HG03432 (cell line): ENCODE results near the gene ADCY7.

Experiments
- ATAC-seq: cut with Tn5 transposase; IDR thresholded peaks from one replicate; pipeline ENCODE4 v1.9.1; 2021; ENCODE audit warnings: mild to moderate bottlenecking, moderate library complexity; ENCODE audit not compliant: unreplicated experiment

ADCY7 gene

DNA sequence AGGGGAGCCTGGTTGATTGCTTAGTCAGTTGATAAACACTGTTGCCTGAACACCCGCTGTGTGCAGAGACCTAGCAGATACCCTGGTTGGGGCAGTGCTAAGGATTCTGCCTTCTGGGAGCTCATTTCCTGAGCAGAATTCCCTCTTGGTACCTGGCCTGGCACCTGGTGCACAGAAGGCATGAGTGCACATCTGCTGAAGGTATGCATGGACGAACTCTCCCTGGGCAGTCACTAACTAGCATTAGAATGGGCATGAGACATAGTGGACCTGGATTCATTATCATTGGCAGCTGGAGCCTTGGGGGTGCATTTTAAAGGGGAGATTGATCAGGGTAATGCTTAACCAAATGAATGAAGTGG lies 13.1 kb downstream of the ADCY7 start:
- no peak for ATAC-seq

DNA sequence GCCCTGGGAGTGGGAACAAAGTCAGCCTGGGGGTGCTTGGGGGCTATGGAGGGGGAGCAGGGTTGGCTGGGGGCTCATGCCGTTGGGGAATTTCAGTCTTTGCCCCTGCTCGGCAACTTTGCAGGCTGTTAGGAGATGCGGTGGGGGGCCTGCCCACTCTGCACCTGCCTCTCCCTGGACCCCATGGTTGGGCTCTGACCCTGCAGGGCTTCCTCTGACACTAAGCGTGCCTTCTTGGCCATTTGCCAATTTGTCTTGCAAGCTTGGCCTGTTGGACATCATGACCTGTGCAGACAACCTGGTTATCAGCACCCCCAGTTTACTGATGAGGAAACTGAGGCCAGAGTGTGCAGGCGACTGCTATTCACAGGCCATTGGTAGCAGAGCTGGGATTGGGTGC lies 14.6 kb downstream of the ADCY7 start:
- no peak for ATAC-seq

DNA sequence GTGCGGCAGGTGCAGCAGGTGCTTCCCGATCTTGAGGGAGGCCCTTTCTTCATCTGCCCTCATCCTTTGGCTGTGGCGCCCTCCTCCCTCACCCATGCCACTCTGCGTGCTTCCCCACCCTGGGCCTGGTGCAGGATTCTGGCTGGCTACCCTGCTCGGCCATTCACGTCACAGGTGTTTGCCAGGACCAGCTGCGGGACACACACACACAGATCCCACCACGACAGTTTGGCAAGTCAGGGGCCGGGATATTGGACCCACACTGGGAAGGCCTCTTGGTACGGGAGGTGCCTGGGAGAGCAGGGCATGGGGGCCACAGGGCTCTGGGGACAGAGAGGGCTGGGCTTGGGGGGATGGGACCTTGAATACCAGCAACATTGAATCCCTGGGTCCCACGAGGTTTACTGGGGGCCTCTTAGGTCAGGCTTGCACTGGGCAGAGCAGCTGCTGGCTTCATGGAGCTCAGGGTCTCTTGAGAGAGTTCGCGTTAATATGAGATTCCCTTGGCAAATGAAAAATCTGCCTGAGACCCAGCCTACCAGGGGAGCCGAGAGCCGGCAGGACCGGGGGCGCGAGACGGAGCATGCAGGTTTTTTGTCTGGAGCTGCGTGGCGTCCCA lies 15.1 kb downstream of the ADCY7 start:
- peak; percentile 26 for ATAC-seq

DNA sequence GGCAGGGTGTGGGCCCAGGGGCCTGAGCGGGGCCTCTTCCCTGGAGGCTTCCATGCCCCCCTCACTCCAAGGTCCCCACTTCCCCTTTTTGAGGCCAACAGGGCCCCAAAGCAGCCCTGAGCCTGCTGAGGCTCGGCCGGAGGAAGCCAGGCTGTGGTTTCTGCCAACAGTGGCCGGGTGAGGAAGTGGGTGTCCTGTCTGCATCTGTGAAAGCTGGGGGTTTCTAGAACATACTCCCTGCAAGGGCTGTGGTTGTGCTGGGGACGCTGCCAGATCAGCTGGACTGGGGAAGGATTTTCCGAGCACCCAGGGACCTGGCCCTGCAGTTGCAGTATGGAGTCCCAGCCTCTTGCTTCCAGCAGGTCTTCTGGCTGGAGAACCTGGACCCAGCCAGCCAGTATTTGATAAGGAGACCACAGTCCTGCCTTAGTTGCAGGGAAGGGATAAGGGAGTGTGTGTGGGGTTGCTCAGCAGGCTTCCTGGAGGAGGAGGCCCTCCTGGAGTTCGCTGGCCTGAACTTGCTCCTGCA lies 15.7 kb downstream of the ADCY7 start:
- peak; percentile 94 for ATAC-seq

DNA sequence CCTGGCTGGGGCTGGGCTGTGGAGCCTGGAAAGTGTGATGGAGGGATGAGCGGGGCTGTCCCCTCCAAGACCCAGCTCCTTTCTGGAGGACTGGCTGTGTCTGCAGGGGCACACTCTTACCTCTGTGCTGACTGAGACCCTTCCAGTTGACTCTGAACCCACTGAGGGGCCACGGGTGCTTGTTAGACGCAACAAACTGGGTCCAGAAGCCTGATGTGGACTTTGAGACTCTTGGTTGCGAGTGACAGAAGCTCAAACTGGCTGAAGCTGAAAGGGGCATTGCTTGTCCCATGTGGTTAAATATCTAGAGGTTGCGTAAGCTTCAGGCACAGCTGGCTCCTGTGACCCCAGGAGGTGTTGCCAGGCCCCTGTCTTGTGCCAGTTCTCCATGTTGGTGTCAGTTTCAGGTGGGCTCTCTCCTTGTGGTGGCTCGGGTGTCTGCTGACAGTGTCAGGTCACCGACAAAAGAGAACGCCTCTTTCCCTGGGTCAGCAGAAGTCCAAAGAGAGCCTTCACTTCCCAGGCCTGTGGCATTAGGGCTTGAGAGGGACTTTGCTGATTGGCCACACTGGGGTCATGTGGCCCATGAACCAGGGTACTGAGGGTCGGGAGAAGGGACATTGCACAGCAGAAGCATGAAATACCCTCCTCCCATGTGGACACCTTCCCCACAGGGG lies 16.7 kb downstream of the ADCY7 start:
- ATAC-seq: no peak

DNA sequence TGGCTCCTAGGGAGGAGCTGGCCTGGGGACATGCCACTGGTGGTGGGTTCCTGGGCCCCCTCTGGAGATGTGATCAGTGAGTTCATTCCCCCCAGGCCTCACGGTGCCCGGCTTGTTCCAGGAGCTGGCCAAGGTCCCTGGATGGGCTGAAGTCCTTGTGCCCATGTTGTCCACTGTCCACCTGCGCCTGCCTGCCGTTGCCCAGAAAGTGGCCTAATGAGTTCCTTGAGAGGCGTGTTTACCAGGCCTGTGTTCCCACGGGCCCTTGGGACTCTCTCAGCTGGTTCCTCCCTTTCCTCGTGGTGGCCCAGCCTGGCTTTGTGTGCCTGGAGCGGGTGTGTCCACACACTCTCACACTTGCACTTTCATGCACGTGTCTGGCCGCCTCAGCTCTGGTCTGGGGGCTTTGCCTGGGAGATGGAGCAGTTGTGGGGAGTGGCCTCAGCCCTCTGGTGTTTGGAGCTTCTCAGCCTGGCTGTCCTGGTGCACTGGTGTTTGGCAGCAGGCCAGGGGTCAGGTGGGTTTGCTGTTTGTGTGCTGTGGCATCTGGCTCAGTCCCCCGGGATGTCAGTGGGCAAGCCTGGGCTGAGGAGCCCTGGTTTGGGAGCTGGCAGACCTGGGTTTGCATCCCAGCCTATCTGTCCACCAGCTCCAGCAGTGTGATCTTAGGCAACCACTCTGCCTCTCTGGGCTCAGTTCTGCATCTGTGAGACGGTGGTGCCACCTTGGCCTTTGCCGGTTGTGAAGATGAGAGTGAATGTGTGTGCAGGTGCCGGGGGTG lies 18.0 kb downstream of the ADCY7 start:
- ATAC-seq: no peak

DNA sequence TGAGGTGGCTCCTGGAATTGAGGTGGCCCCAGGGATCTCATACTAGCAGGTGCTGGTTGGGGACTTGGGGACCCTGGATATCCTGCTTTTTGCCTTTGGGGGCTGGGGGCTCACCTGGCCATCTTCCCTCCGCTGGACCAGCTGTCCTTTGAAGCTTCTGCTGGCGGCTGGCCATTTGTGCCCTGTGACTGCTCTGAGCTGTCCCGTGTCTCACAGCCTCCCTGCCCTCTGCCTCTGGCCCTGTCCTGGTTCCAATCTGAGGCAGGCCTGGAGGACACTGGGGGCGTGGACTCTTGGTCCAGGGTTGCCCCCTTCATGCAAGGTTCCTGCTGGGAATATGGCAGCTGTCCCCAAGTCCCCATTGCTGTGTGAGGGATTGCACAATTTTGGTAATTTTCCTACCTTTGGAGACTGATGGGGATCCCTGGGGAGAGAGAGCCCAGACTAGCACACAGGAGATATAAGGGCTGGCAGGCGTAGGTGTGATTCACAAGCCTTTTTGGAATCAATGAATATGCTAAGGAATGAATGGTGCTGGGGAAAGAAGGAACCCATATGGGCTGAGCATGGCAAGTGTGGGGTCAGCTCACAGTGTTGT lies 19.2 kb downstream of the ADCY7 start:
- no peak for ATAC-seq

DNA sequence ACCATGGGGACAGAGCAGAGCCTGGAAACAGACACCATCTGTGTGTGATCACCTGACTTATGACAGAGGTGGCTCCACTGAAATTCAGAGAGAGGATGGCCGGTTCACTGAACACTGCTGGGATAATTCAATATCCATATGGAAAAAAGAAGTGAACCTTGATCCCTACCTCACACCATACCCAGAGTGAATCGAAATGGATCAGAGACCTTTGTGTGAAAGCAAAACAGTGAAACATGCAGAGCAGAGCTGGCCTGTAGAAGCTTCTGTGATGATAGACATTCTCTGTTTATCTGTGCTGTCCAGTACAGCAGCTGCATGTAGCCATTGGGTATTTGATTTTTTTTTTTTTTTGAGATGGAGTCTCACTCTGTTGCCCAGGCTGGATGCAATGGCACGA lies 20.3 kb downstream of the ADCY7 start:
- ATAC-seq: no peak

DNA sequence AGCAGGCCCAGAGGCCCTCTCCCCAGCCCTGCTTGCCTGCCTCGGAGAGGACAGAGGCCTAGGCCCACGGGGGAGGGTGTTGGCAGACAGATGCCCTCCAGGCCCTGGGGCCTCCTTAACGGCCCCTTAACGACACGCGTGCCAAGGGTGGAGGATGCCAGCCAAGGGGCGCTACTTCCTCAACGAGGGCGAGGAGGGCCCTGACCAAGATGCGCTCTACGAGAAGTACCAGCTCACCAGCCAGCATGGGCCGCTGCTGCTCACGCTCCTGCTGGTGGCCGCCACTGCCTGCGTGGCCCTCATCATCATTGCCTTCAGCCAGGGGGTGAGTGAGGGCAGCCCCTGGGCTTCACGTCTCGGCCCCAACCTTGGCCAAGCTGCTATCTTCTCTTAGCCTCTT lies 21.7 kb downstream of the ADCY7 start:
- no peak for ATAC-seq

DNA sequence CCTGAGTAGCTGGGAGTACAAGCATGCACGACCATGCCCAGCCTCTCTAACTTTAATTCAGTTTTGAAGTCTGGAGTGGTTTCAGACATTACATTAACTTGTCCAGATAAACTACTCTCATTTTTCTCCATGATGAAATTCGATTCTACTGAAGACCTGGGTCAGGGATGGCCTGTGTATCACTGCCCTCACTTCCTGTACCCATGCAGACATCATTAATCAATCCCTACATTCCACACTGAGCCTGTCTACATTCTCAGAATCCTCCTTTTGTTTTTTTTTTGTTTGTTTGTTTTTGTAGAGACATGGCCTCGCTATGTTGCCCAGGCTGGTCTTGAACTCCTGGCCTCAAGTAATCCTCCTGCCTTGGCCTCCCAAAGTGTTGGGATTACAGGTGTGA lies 22.6 kb downstream of the ADCY7 start:
- no peak for ATAC-seq

DNA sequence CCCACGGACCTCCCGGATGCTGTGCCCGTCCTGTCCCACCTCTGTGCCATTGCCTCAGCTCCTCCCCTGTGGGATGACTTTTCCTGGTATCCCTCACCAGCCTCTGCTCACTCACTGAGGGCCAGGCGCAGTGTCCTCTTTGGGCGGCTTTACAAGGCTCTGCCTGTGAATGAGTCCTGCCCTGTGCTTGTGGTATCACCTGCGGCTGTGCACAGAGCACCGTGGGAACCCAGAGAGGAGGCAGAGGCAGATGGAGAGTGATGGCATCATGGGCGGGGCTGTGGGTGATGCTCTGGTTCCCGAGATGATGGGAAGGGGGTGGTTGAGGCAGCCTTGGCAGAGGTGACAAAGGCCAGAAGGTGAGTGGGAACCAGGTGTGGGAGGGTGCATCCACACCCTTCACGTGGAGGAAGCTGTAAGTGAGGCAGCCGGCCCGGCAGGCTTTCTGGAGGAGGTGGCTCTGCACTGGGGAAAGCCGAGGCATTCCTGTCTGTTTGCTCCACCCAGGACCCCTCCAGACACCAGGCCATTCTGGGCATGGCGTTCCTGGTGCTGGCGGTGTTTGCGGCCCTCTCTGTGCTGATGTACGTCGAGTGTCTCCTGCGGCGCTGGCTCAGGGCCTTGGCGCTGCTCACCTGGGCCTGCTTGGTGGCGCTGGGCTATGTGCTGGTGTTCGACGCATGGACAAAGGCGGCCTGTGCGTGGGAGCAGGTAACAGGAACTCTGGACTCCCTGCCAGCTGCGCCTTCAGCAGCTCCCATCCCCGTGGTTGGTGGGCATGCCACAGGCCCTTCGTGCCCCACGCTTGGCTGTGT lies 23.8 kb downstream of the ADCY7 start:
- ATAC-seq: no peak

DNA sequence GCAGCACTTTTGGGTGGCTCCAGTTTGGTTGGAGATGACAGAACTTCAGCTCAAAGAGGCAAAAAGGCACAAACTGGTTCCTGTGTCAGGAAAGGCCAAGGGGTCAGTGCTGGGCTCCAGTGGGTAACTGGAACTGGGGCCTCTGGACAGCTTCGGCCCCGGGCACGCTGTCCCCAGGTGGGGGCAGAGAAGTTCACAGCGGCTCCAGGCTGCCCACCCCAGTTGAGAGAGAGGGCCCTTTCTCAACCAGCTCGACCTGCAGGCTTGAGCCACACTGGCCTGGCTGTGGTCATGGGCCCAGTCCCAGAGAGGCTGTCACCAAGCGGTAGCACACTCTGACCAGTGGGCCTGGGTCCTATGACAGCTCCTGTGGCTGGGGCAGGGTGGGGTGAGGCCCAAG lies 24.5 kb downstream of the ADCY7 start:
- ATAC-seq: no peak

DNA sequence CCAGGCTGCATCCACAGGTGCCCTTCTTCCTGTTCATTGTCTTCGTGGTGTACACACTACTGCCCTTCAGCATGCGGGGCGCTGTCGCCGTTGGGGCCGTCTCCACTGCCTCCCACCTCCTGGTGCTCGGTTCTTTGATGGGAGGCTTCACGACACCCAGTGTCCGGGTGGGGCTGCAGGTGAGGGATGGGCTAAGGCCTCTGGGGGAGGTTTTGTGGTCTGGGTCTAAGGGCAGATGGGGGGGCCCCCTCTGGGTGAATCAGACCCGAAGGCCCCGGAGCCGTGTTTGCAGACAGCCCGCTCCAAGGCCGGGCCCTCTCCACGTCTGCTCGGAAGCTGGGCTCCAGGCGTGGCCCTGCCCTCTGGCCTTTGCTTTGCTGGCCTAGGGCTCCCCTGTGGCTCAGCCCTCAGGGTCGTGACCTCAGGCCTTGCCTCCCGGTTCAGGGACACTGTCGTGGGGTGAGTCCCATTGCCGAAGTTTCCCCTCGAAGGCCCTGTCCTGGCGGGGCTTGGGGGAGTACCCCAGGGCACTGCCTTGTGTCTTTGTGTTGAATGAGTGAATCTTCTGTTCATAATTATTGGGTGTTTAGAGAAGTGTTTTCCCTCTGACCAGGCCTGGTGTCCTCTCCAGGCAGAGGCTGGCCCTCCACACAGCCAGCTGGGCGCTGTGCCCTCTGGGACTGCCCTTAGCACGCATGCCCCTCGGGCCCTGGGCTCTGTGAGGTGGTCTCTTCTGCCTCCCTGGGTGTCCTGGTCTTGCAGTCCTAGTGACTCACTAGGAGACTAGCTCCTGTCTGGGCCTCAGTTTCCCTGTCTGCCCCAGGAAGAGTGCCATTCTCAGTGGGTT lies 25.6 kb downstream of the ADCY7 start:
- ATAC-seq: no peak

DNA sequence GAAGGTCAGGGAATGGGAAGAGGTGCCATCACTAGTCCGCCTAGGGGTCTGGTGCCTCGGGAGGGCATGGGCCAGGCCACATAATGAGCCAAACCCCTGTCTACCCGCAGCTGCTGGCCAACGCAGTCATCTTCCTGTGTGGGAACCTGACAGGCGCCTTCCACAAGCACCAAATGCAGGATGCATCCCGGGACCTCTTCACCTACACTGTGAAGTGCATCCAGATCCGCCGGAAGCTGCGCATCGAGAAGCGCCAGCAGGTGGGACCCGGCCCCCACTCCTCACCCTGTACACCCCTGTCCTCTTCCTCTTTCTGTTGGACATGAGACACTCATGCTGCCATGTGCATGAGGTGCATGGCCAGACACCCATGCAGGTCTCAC lies 26.2 kb downstream of the ADCY7 start:
- no peak for ATAC-seq

DNA sequence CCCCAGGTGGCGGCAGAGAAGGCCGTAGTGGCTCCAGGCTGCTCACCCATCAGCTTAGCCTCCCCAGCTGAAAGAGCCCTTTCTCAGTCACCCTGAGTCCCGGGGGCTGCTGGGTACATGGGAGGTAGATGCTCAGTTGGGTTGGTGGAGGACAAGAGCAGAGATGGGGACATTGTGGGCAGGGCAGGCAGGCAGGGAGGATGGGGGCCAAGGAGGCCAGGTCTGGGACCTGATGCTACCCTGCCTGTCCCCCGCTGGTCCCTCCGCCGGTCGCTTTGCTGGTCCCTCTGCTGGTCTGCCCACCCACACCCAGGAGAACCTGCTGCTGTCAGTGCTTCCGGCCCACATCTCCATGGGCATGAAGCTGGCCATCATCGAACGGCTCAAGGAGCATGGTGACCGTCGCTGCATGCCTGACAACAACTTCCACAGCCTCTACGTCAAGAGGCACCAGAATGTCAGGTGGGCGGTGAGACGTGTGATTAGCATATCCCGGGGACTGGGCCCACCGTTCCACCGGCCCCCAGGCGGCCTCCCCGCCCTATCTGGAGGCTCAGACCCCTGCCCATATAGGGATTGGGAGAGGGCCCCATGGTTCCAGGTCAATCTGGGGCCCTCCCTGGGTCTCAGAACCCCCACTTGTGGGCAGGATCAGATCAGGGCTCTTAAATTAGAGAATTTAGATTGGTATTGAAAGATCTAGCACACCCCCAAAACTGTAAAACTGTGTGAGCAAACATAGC lies 26.9 kb downstream of the ADCY7 start:
- no peak for ATAC-seq

DNA sequence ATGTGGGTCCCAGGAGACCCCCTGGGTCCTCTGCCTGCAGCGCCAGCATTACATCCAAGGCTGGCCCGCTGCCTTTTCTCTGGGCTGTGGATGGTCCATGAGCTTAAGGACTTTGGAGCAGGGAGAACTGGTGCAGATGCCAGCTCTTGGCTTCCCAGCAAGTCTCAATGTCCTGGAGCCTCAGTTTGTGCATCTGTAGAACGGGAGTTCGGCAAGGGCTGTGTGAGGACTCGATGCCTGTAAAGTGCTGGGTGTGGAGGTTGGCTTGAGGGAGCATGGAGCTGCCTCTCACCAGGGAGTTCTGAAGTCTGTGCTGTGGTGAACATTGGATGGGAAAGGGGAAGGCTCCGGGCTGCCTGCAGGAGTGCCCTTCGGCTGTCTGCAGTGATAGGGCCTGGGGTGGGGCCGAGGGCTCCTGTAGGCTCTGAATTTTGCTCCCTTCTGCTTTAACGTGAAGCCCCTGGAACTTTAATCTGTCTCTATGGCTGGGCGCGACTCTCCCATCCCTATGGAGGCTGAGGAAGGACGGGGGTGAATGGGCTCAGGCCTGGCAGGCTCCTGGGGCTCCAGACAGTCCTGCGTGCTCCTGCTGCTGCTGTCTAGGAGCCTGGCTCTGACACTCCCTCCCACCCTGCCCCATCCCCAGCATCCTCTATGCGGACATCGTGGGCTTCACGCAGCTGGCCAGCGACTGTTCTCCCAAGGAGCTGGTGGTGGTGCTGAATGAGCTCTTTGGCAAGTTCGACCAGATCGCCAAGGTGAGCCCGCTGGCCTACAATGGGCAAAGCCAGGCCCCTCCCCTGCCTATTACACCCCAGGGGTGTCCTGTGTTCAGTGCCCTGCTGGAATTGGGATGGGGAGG lies 27.9 kb downstream of the ADCY7 start:
- ATAC-seq: no peak

DNA sequence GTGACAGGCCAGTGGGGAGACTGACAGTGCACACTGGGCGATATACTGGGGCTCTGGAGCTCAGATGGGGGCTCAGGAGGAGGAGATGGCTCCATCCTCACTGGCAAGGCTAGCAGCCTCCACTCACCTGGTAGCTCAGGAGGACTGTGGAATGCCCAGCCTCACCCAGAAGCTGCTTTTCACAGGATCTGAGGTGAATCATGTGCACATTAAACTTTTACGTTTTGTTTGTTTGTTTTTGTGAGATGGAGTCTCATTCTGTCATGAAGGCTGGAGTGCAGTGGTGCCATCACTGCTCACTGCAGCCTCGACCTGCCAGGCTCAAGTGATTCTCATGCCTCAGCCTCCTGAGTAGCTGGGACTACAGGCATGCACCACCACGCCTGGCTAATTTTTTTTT lies 28.6 kb downstream of the ADCY7 start:
- no peak for ATAC-seq

DNA sequence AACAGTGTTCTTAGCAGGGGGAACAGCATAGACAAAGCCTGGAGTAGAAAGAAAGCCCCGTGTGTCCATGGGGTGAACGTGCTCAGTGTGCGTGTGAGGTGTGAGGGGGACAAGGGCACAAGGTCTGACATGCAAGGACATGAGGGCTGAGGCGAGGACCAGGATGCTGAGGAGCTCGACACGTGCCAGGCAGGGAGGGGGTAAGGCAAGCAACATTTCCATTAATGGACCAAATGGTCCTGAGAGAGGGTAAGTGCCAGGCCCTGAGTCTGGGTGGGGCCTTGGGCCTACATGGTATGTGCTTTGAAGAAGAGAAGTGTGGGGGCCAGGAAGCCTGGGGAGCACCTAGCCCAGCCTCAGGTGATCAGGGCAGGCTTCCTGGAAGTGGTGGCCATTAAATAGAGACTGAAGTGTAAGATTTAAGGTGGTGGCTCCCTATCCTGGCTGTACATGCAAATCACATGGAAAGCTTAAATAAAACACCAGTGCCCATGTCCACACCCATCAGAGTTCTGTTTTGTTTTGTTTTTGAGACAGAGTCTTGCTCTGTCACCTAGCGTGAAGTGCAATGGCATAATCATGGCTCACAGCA lies 29.3 kb downstream of the ADCY7 start:
- ATAC-seq: no peak
